NCI-H1048 (cell line): ENCODE results near the gene BORCS6.
"Not testable (repeated sequence)": the region's sequence is repeated elsewhere in the genome, so short reads cannot be mapped to it uniquely, and the experiment has no call there.

Source experiments
- DNase-seq: peaks from one replicate; lab custom pipeline; 2025; lab: John Stamatoyannopoulos, UW

The BORCS6 gene

DNA sequence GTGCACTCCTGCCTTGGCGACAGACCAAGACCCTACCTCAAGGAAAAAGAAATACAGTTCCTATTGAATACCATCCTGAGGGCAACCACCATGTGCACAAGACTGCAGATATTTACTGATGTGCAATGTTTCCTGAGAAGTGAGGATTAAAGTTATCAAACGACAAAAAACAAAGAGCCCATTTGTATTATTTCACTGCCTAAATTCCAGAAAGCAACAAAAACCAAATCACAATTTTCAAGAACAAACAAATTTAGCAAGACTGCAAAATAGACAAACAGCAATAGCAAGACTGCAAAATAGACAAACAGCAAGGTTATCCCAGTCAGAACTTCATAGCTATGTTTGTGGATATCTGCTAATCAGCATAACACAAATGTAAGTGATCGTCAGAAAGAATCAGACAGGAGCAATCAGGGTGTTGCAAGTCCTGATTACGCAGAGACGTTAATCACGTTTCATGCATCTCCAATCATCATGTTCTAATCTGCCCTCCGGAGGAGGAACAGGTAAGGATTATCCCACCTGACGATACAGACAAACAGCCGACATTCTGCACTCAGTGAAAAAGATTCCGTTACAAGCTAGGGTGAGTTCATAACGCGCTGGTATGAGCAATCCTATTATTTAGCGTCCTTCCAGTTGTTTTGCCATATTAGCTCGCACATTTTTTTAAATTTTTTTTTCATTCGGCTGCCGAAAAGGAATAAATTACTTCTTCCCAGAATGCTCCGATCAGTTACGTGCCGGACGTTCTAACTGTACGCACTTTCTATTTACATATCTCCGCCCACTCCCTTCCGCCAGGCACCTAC lies 16.7 kb downstream of the BORCS6 start:
- DNase-seq, result peak; percentile 87

DNA sequence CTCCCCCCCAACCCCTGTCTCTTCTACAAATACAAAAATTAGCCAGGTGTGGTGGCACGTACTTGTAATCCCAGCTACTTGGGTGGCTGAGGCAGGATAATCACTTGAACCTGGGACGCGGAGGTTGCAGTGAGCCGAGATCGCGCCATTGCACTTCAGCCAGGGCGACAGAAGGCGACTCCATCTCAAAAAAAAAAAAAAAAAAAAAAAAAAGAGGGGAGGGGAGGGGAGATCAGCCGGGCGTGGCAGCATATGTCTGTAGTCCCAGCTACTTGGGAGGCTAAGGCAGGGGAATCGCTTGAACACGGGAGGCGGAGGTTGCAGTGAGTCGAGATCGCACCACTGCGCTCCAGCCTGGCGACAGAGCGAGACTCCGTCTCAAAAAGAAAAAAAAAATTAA lies 19.8 kb downstream of the BORCS6 start:
- not testable (repeated sequence) for DNase-seq

DNA sequence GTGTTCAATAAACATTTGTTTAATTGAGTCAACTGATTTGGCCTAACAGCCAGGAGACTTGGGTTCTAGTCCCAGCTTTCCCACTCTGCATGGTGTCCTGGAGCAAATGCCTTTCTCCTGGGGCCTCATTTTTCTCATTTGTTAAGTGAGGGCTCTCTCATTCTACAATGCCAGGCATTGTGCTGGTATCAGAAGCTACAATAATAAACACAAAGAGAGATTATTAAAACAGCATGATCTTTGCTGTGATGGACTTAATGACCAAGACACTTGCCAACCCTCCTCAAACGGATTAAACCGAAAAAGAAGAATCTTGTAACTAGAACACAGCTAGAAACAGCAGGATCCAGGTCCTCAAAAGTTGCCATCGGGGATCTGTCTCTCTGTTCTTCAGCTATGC lies 22.5 kb downstream of the BORCS6 start:
- DNase-seq, result no peak

DNA sequence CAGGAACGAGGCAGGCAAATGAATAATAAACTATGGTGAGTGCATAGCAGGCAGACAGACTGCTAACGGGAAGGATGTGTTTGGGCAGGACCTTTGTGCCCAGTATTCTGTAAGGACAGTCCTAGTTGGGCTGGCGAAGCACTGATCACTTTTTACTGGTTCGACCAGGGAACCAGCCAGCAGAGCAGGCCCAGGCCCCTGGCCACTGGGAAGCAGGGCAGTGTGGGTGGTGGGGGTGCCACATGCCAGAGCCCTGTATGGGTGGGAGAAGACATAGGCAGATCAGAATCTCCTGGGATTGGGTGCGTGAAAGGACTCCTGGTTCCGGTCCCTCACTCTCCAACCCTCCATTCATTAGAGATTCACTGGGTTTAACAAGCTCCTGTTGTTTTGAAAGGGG lies 23.2 kb downstream of the BORCS6 start:
- DNase-seq, result no peak

DNA sequence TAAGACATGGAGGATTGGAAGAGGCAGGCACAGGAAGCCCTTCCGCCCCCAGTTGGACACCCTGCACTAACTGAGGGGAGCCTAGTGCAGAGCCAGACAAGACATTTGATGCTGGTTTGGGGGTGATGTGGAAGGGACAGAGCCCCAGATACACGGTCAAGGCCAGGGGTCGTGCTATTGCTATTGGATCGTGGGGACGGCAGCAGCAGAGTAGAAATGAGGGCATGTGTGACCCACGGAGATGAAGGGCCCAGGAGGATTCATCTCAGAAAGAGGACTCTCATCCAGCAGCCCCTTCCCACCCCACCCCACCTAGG lies 25.2 kb downstream of the BORCS6 start:
- DNase-seq, result no peak

DNA sequence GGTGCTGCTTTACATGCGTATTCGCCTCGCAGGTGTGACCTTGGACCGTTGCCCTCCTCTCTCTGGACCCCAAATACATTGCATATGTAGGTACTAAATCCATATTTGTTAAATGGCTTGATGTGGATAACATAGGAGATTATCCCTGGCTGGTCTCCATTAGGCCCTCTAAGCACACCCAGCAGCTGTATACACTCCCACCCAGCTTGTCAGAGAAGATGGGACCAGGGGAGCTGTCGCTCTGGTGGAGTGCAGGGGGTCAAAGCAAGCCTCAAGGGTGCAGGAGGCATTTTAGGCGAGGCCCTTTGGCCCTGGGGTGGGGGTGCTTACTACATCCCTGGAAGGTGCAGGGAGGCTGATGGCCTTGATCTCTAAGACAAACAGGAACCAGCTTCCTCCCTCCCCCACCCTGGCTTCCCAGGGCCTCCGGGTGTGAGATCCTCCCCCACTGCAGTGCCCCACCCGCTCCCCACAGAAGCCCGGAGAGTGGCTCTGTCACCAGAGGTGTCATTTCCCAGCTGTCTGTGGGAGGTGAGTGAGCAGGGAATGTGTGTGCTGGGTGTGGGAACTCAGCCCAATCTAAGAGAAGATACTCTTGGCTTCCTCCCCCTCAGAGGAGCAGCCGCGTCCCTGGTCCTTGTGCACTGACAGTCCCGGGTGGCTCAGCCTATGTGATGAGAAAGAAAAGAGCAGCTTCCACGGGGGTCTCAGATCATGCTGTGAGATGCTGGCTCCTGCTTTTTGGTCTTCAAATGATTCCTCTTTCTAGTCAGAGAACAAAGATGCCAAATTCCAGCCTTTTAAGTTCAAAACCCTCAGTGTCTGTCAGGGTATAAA lies 25.8 kb downstream of the BORCS6 start:
- DNase-seq, result no peak

DNA sequence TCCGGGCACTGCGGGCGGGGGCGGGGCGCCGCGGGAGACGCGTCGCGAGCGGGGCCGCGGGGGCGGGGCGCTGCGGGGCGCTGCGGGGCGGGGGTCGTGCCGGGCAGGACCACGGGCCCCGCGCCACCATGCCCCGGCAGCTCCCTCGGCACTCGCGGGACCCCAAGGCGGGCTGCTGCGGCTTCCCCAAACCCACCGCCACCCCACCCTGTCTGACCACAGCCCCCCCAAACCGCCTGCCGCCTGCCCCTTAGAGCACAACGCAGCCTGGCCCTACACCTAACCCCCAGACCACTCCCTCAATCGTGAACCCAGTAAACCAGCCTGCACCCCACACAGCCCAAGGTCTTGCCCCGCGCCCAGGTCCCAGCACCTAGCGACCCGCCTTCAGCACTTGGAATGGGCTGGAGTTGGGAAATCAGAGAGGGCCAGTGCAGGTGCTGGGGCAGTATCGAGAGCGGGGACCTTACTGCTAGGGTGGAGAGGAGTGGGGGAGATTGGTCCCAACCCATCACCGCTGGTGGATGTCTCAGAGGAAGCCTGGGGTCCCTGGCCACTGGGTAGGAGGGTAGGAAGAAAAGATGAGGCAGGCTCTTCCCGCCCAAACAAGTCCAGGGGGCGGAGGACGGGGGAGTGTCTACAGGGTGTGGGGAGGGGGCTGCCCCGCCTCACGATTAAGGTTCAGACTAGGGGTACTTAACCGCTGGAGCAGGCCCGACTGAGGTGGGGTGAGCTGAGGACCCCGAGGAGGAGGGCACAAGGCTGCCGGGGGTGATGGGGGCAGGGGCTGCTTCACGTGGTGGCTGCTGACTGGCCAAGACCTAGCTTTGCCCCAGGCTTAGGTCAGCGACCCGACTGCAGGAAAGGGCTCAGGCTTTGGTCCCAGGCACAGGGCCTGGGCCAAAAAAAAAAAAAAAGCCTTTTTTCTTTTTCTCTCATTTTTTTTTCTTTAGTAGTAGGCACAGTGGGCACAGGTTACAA lies 26.7 kb downstream of the BORCS6 start:
- no peak for DNase-seq

DNA sequence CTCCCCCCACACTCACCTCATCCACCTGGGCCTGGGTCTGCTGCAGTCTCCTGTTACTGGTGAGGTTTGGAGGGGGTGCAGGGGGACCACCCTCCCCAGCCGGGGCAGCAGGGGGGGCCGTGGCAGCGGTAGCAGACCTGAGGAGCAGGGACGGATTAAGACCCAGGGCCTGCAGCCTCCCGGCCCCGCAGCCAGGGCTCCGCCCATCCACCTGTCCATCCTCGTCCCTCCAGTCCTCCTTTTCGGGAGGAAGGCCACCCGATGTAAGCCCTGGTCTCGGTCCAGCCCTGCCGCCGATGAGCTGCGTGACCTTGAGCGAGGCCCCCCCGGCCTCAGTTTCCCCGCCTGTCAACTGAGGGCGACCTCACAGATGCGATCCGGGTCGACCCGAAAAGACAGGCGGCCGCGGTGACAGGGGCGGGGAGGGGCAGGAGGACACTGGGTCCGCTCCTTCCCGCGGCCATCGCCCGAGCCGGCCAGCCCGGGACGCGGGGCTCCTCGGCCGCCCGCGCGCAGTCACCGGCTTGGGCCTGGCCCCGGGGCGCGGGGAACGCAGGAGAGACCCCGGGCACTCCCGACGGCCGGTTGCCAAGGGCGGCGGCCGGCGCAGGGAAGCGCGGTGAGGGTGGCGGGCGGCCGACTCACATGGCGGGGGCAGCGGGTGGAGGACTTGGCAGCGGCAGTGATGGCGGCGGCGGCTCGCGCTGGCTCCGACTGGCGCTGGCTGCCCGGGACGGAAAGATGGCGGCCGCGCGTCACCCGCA lies 27.6 kb downstream of the BORCS6 start, which contains the start of gene VAMP2:
TSS of gene VAMP2 (minus strand) at position 716 of the 764 bp plus-strand sequence. CDS start at position 647, 69 bp downstream.
- peak; percentile 44 for DNase-seq

DNA sequence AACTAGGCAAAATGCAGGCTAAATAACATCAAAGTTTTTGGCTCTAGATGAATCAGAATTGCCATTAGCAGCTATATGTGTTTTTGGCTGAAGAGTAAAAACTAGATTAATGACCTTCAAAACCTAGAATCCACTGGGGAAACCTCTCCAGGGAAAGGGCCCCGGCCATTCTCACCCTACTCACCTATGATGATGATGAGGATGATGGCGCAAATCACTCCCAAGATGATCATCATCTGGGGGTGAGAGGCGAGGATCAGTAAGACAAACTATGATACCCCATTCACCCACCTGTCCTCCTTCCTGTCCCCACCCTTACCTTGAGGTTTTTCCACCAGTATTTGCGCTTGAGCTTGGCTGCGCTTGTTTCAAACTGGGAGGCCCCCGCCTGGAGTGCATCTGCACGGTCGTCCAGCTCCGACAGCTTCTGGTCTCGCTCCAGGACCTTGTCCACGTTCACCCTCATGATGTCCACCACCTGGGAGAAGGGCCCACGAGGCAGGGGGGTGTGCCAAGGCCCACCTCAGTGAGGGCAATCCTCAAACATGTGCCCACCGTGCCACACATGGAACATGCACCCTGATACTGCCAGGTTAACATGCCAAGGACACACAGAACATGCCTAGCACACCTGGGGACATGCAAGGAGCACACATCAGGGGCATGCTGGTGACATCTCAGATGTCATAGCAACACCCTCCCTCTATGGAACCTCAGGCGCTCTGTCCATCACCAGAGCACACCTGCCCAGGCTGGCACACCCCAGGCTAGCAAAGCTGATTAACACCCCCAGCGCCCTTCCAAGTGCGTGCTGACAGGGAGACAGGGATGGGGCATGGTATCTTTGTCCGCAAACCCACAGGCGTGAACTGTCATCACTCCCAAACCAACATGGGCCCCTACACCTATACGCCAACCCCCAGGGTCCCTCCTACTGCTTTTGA lies 28.4 kb downstream of the BORCS6 start:
- DNase-seq, result no peak

DNA sequence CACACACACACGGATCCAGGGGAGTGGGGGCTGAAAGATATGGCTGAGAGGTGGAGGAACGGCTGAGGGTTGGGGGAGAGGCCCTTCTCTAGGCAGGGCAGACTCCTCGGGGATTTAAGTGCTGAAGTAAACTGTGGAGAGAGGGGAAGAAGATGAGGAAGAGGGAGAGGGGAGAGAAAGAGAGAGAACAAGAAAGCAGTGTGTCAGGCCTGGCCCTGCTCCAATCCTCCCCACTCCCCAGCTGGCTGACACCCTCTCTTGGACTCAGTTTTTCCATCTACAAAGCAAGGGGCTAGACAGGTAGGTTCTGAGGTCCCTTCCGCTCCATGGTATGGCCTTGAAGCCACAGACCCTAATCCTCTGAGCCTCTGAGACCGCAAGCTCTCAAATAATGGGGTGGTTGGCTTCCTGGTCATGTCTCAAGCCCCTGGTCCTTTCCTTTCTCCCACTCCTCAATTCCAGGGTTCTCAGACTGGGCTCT lies 29.2 kb downstream of the BORCS6 start:
- DNase-seq, result no peak

DNA sequence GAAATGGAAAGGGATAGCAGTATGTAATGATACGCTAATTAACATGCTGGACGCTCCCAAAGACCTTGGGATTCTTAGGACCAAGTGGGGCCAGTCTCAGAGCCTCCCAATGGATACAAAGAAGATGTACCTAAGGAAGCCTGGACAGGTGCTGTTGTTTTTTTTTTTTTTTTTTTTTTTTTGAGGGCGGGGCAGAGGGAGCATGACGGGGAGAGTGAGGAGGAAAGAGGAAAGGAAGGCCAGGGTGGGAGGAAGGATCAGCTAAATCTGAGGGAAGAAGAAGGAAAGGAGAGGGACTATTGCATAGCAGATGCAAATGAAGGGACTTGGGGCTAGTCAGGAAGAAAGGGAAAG lies 29.8 kb downstream of the BORCS6 start:
- DNase-seq, result no peak

DNA sequence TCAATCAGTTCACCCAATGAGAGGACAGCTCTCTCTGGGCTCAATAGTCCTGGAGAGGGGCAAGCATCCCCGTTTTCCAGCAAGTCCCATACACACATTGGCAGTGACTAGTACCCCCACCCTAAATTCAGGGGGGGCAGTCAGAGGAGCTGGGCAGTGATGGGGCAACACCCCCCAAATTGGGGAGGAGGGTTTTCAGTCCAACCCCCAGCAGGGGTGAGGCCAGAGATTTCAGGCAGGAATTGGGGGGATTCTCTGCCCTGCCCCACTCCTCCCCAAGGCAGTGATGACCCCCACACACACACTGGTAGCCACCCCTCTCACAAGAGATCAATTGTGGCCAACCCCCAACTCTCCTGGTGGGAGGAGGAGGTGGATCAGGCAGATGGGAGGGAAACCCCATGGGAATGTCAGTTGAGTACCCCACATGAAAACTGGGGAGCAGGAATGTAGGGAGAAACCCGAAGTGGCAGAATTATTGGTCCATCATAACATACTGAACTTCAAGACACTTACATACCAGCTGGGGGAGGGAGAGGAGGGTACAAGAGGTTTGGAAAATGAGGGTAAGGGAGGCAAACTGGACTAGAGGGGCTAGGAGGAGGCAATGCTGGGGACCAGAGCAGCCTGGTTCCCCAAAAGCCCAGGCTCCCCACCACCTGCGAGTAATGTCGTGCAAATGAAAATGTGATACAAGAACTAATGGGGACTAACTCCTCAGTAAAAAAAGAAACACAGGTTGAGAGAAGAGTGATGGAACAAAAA lies 30.3 kb downstream of the BORCS6 start:
- DNase-seq, result no peak

DNA sequence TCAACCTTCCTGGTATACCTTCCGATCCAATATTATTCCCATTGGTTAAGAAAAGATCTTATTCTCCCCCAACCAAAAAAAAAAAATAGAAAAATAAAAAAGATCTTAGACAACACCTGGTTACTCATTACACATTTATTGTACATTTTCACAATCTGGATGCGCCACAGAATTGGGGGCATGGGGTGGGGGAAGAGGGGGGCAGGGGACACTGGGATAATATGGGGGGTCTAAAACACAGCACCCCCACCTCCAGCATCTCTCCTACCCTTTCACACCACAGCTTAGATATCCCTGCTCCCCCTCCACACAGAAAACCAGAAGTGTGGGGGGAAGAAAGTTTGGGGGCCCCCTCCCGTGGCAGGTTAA lies 31.0 kb downstream of the BORCS6 start:
- no peak for DNase-seq

DNA sequence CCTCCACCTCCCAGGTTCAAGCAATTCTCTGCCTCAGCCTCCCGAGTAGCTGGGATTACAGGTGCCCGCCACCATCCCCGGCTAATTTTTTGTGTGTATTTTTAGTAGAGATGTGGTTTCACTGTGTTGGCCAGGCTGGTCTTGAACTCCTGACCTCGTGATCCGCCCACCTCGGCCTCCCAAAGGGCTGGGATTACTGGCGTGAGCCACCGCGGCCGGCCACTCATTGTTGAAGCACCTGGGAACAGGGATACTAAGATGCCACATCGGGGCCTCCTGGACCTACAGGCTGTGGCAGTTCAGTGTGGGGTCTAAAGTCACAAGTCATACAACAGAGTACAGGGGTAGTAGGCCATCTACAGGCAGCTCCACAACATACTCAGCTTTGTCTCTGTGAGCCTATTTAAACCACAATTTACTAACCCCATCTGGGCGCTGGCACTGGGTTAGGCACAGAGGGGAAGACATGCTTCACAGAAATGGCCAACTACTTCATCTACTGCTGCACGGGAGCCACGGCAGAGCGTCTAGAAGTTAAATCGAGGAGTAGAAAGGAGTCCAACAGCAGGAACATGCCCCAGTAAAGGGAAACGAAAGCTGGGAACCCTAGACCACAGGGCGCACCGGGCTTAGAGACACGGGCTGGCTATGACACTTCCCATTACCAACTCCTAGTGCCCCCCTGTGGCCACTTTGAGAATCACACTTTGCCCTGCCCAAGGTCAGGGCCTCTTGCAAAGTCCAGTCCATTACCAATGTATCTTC lies 31.5 kb downstream of the BORCS6 start:
- DNase-seq, result peak; percentile 66

DNA sequence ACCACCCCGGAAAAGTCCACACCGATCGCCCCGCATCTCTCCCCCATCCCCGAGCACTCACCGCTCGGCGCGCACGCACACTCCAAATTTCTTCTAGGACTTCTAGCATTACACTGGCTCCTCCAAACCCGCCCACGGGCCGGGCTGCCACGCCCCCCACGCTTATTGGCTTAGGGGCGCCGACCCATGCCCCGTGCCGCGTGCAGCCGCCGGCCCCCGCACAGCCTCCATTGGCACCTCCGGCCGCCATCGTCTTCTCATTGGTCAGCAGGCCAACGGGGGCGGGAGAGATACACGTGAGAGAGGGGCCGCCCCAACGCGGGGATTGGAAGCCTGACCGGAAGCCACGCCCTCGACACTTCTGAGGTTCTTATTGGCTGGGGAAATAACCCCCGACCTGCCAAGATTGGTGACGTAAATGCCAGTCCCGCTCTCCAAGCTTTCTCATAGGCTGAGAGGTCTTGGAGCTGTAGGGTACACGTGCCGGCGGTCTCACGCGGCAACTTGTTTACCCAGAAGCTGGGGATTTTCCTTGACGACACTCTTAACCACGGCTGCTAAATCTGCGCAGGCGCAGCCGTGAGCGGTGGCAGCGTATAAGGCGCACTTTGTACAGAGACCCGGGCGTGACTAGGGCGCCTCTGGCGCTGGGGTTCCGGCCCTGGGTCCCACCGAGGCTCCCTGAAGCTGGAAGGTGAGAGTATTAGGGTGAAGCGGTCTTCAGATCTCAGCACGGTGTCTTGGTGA lies 33.6 kb downstream of the BORCS6 start:
- DNase-seq, result peak; percentile 100

DNA sequence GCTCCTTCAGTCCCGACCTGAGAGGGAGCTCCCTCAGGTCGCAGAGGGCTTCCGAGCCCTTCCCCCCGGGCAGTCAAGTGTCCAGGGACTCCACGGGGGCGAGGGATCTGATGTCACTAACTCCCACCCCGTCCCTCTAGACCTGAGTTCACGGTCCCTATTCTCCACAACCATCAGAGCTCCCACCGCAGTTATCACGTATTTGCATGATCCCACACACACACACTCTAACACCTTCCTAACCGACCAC lies 34.1 kb downstream of the BORCS6 start:
- no peak for DNase-seq

DNA sequence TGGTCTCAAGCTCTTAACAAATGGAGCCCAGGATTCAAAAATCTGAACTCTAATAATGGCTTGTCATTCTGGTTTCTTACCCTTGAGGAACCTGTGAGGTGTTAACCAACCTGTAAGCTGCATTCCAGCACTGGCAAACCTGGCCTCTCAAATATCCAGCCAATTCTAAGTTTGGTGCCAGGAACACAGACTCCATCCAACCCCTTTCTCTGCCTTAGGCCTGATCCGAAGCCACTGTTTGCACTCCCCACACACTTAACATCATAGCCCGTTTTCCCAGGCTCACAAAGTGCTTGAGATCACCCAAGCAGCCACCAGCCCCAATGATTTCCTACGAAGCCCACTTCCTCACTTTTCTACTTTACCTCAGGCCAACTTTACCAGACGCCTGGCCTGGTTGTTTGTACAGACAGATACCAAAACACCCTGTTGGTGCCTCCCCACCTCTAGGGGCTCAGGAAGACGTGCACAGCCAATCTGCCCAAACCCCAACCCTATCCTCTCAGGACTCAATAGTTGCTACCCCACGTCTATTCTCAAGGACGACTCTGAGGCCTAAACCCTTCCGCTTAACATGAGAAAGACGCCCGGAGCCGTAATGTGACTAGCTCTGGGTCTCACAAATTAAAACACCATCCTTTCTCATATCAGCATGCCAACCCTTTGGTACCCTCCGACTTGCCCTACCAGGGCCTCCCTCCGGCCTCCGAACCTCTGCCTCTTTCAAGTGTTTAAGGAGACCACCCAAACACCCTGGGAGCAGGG lies 34.6 kb downstream of the BORCS6 start:
- no peak for DNase-seq
